ENCODE data around the gene ZBTB20. TPM values are rescaled to one million over a fixed set of nuclear protein-coding genes. Genes with fewer than 3 reads are reported as not detected.

Gene ZBTB20
- total RNA-seq, 1 donor from 2014 or later: 61.0 TPM

DNA sequence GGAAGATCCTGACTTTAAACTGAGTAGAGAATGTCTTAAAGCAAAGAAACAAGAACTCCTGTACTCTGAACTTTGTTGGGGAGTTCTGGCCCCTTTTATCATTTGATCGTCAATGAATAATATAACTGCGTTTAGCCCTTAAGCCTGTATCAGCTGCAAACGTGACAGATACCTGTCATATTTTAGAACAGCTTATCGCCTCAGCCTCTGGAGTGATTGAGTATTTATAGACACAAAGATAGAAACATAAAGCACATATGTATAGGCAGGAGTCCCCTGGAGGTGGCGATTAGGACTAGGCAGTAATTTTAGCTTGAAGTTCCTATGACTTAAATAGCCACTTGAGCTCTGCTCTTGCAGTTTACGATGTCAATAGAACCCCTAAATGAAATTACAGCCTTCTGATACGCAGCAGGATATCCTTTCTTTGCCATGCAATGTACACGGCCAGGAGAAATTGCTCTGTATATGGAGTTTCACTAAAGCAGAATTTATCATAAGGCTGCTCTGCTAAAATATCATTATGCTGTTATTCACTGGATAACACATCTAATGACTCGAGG is 531.5 kb downstream of the ZBTB20 start:
- H3K36me3 ChIP-seq: no peaks in the 10 kb centered on the region
- no peaks in the 10 kb centered on the region for H3K4me1 ChIP-seq
- ATAC-seq (no peak), DNase-seq (no peak)
- intact Hi-C loops (cut with DNase I): no loop called here
- H3K27me3 ChIP-seq: no peaks in the 10 kb centered on the region
- TF ChIP-seq, protein P1, sequence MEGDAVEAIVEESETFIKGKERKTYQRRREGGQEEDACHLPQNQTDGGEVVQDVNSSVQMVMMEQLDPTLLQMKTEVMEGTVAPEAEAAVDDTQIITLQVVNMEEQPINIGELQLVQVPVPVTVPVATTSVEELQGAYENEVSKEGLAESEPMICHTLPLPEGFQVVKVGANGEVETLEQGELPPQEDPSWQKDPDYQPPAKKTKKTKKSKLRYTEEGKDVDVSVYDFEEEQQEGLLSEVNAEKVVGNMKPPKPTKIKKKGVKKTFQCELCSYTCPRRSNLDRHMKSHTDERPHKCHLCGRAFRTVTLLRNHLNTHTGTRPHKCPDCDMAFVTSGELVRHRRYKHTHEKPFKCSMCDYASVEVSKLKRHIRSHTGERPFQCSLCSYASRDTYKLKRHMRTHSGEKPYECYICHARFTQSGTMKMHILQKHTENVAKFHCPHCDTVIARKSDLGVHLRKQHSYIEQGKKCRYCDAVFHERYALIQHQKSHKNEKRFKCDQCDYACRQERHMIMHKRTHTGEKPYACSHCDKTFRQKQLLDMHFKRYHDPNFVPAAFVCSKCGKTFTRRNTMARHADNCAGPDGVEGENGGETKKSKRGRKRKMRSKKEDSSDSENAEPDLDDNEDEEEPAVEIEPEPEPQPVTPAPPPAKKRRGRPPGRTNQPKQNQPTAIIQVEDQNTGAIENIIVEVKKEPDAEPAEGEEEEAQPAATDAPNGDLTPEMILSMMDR (IDR thresholded peaks at IDR 0.05): no peak
- H3K4me3 ChIP-seq: no peak overlapping the region
- no peaks in the 10 kb centered on the region for H3K9me3 ChIP-seq
- no peak overlapping the region for H3K27ac ChIP-seq

DNA sequence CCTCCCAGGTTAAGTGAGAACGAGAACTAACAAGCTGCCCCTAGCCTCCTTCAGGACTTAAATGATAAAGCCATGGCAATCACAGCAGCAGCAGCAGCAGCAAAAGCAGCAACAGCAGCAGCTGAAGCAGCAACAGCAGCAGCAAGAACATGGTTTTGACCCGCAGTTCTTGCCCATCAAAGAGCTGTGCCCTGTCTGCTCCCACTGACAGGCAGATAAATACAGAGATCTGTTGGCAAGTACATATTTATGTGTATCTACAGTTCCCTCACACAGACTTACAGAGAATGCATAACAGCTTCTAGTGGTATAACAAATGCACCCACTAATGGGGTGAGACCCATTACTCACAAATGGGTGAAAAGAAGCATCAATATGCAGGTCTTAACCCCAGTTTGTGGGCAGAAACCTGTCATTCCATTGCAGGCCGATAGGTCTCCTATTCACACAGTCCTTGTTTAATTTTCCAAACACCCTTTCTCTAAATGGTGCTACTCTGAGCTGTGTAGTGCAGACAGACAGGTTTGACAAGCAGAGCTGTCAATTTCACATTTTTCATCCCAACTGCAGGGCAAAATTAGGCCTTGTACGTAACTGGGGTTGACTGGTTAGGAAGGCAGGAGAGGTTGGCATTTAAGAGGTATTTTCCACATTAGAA is 537.0 kb downstream of the ZBTB20 start:
- no peak for ATAC-seq
- Histone ChIP-seq H3K36me3 (no peaks in the 10 kb centered on the region), H3K4me1 (peaks cover 5% of the 10 kb centered on the region), H3K9me3 (no peaks in the 10 kb centered on the region), H3K27ac (no peak overlapping the region), H3K4me3 (no peak overlapping the region), H3K27me3 (no peaks in the 10 kb centered on the region)
- intact Hi-C loops (cut with DNase I): no loop called here
- TF ChIP-seq, protein P1 (IDR thresholded peaks at IDR 0.05): no peak
- no peak for DNase-seq

DNA sequence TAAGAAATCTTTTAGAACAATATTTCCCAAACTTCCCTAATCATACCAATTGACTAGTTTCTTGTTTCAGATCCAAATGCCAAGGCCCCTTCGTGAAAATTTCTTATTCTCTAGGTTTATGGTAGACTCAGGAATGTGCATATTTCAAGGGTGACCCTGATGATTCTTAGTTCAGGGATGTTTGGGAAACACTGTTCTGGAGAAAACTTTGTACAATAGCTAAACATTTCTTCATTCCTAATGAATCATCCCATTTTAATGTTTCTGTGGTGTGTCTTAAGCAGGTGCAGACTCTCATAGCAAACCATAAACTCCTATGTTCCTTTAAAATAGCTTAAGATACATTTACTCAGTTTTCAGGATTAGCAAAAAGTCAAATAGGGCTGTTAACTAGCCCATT is 538.8 kb downstream of the ZBTB20 start:
- no peak for DNase-seq
- ATAC-seq: no peak
- H3K9me3 ChIP-seq: no peaks in the 10 kb centered on the region
- H3K27me3 ChIP-seq: no peaks in the 10 kb centered on the region
- H3K4me1 ChIP-seq: peaks cover 5% of the 10 kb centered on the region
- H3K36me3 ChIP-seq: no peaks in the 10 kb centered on the region
- H3K4me3 ChIP-seq: no peak overlapping the region
- no peak overlapping the region for H3K27ac ChIP-seq
- TF ChIP-seq, protein P1 (IDR thresholded peaks at IDR 0.05): no peak
- intact Hi-C loops (cut with DNase I): no loop called here

DNA sequence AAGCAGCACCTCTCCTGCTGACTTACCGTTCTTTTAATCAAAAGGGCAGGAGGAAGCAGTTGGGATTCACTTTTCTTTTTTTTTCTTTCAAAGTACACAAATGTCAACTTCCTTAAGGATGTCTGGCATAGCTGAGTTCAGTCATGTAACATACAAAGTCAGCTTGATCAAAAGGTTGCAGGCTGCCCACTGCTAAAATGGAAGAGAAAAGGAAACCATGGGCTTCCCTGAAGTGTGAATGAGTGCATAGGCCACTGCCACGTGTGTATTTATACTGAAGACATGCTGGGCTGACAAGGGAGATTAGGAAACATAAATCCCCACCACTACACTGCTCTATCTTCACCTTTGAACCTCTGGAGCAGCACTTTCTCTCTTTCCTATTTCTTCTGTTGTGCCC is 540.8 kb downstream of the ZBTB20 start:
- ATAC-seq (no peak), DNase-seq (no peak)
- H3K27ac ChIP-seq: no peak overlapping the region
- no peaks in the 10 kb centered on the region for H3K36me3 ChIP-seq
- peaks cover 5% of the 10 kb centered on the region for H3K4me1 ChIP-seq
- no peak overlapping the region for H3K4me3 ChIP-seq
- H3K27me3 ChIP-seq: no peaks in the 10 kb centered on the region
- TF ChIP-seq, protein P1 (IDR thresholded peaks at IDR 0.05): no peak
- no peaks in the 10 kb centered on the region for H3K9me3 ChIP-seq
- intact Hi-C loops (cut with DNase I): no loop called here

DNA sequence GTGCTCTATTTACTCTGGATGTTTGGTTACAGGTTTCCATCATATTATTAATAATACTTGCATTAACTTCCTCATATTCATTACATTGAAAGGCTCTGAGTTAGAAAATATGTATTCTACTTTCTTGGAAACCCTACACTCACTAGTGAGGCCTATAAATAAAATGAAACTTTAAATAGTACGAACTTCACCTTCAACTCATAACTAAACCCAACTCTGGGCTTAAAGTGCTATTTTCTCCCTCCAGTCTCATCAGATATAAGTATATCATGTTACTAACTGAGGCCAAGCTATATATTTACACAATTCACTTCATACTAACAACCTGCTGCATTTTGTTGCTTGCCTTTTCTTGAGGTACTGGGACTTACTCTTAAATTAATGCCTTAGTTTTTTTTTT is 546.5 kb downstream of the ZBTB20 start:
- Histone ChIP-seq H3K36me3 (no peaks in the 10 kb centered on the region), H3K27ac (no peak overlapping the region), H3K27me3 (no peaks in the 10 kb centered on the region), H3K4me1 (no peaks in the 10 kb centered on the region), H3K9me3 (no peaks in the 10 kb centered on the region), H3K4me3 (no peak overlapping the region)
- intact Hi-C loops (cut with DNase I): no loop called here
- DNase-seq (no peak), ATAC-seq (no peak)
- TF ChIP-seq, protein P1 (IDR thresholded peaks at IDR 0.05): no peak

Data from upper lobe of right lung (tissue), 1 donor.